Common myeloid progenitor, CD34-positive (primary cell): ENCODE measurements around the gene ANKRD12.

Experiments used
- CTCF ChIA-PET: fragments of 350-600 bp; sonication (Branson Sonifier 250); formaldehyde crosslinking; loops from one replicate; lab custom pipeline; 2021; ENCODE audit warnings: antibody characterized with exemption; lab: Charles Lee
- POLR2A ChIA-PET: fragments of 350-600 bp; sonication (Branson Sonifier 250); formaldehyde crosslinking; loops from one replicate; lab custom pipeline; 2021; ENCODE audit warnings: antibody characterized with exemption; lab: Charles Lee
- DNase-seq, 3 donors: peaks; one replicate each; pipeline versions ENCODE4 v3.0.0 to v3.0.0-alpha.2; 2013
- H3K27ac ChIP-seq, 2 experiments: 1 replicate in 1 of 2; 2 replicates in 1 of 2; pipeline ENCODE4 v1.7.0; 2013; ENCODE audit warnings: inconsistent platforms in 2 of 2, low read length in 2 of 2, mild to moderate bottlenecking in 2 of 2, low read depth in 1 of 2, moderate library complexity in 1 of 2; ENCODE audit not compliant: severe bottlenecking in 2 of 2, insufficient read depth in 1 of 2, poor library complexity in 1 of 2
- H3K27me3 ChIP-seq, 5 experiments: replicated peaks in 2 of 5; 1 replicate in 3 of 5; 2 replicates in 2 of 5; pipeline versions ENCODE4 v1.6.1 to v1.7.0; 2013; ENCODE audit warnings: low read length in 4 of 5, mild to moderate bottlenecking in 2 of 5, moderate library complexity in 2 of 5, inconsistent platforms in 1 of 5; ENCODE audit not compliant: insufficient read depth in 5 of 5, control insufficient read depth in 4 of 5
- H3K36me3 ChIP-seq, 4 experiments: 1 replicate in 2 of 4; 2 replicates in 2 of 4; pipeline versions ENCODE4 v1.6.1 to v1.7.0; 2013; ENCODE audit warnings: low read length in 3 of 4, control low read depth in 1 of 4, mild to moderate bottlenecking in 1 of 4; ENCODE audit not compliant: control insufficient read depth in 4 of 4, insufficient read depth in 4 of 4
- H3K4me1 ChIP-seq, 4 experiments: 1 replicate in 3 of 4; 2 replicates in 1 of 4; pipeline versions ENCODE4 v1.6.1 to v1.7.1; 2013; ENCODE audit warnings: low read length in 3 of 4, mild to moderate bottlenecking in 3 of 4, control low read depth in 1 of 4, inconsistent platforms in 1 of 4, moderate library complexity in 1 of 4; ENCODE audit not compliant: control insufficient read depth in 4 of 4, insufficient read depth in 4 of 4; ENCODE audit errors: control extremely low read depth in 1 of 4
- H3K4me3 ChIP-seq, 7 experiments: 1 replicate in 4 of 7; 2 replicates in 3 of 7; pipeline versions ENCODE4 v1.5.1 to v1.7.0; 2013; ENCODE audit warnings: mild to moderate bottlenecking in 7 of 7, low read length in 6 of 7, moderate library complexity in 6 of 7, inconsistent platforms in 2 of 7, low read depth in 2 of 7, control low read depth in 1 of 7; ENCODE audit not compliant: insufficient read depth in 4 of 7, control insufficient read depth in 1 of 7; ENCODE audit errors: extremely low read depth in 1 of 7
- H3K9me3 ChIP-seq, 5 experiments: 1 replicate in 4 of 5; 2 replicates in 1 of 5; pipeline versions ENCODE4 v1.6.1 to v1.7.1; 2013; ENCODE audit warnings: low read length in 4 of 5, mild to moderate bottlenecking in 2 of 5, inconsistent platforms in 1 of 5, low read depth in 1 of 5, moderate library complexity in 1 of 5; ENCODE audit not compliant: control insufficient read depth in 4 of 5, insufficient read depth in 2 of 5; ENCODE audit errors: control extremely low read depth in 1 of 5
- WGBS: methylation state at CpG from one replicate; pipeline ENCODE4 v1.1.5; 2013; ENCODE audit not compliant: insufficient coverage; 5-methylcytosine and 5-hydroxymethylcytosine counted together

Gene ANKRD12

GRCh38 chr18:9147440-9148202, 11.0 kb downstream of the ANKRD12 start:
- H3K27me3 ChIP-seq: no peaks in the 10 kb centered on the region
- peaks cover 20 to 76% (median 46%) of the 10 kb centered on the region in 4 experiments for H3K4me1 ChIP-seq
- peak overlapping the region in 3 of 7 experiments; percentile 31 to 42 (median 36) for H3K4me3 ChIP-seq
- ChIA-PET CTCF (interaction anchor here (0.7 to 2.8 kb wide), 9 partner anchors 9 to 451 kb away, joined by 3 to 20 read pairs (median 4); partner anchors contain the start of gene ANKRD12), POLR2A (interaction anchor here (0.6 kb wide), 1 partner anchor 14 kb away, joined by 3 read pairs; no protein-coding TSS in a partner anchor)
- H3K36me3 ChIP-seq: no peaks in the 10 kb centered on the region
- WGBS: no CpG with 5 or more reads among the region's 1 CpG
- no peaks in the 10 kb centered on the region for H3K9me3 ChIP-seq
- H3K27ac ChIP-seq: peak overlapping the region; percentile 7 to 68
- DNase-seq: peak; percentile 71 to 76 (median 75)

- H3K4me3 ChIP-seq: peak overlapping the region in 2 of 7 experiments; percentile 31 to 36
- peaks cover 20 to 82% (median 50%) of the 10 kb centered on the region in 4 experiments for H3K4me1 ChIP-seq
- CTCF ChIA-PET: interaction anchor here (0.7 to 2.8 kb wide), 7 partner anchors 10 to 83 kb away, joined by 3 to 20 read pairs (median 8); partner anchors contain the start of gene ANKRD12
- no peaks in the 10 kb centered on the region for H3K9me3 ChIP-seq
- H3K27me3 ChIP-seq: no peaks in the 10 kb centered on the region
- WGBS: no CpG with 5 or more reads among the region's 1 CpG
- POLR2A ChIA-PET: no interaction called here
- no peaks in the 10 kb centered on the region for H3K36me3 ChIP-seq
- DNase-seq: no peak
- peak overlapping the region; percentile 7 to 68 for H3K27ac ChIP-seq
Measured at GRCh38 chr18:9148203-9148552, 11.6 kb downstream of the ANKRD12 start.

- Histone ChIP-seq H3K27me3 (no peaks in the 10 kb centered on the region), H3K27ac (peak overlapping the region in 1 of 2 experiments; percentile 32), H3K36me3 (no peaks in the 10 kb centered on the region), H3K4me3 (peak overlapping the region in 3 of 7 experiments; percentile 13 to 60 (median 57)), H3K4me1 (peaks cover 20 to 80% (median 43%) of the 10 kb centered on the region in 4 experiments), H3K9me3 (no peaks in the 10 kb centered on the region)
- WGBS: 100% methylated on average over 1 of the region's 5 CpGs
- ChIA-PET POLR2A (no interaction called here), CTCF (interaction anchor here (1.0 to 2.2 kb wide), 8 partner anchors 8 to 79 kb away, joined by 3 to 10 read pairs (median 6); no protein-coding TSS in a partner anchor)
- DNase-seq: peak in 2 of 3 donors; percentile 66 to 75
Measured at GRCh38 chr18:9150121-9150520, 13.5 kb downstream of the ANKRD12 start.

GRCh38 chr18:9153256-9153655, 16.7 kb downstream of the ANKRD12 start:
- H3K4me1 ChIP-seq: peaks cover 10 to 53% (median 27%) of the 10 kb centered on the region in 4 experiments
- peak overlapping the region; percentile 34 to 77 for H3K27ac ChIP-seq
- ChIA-PET POLR2A (no interaction called here), CTCF (interaction anchor here (1.2 to 1.7 kb wide), 3 partner anchors 8 to 185 kb away, joined by 4 to 5 read pairs (median 4); no protein-coding TSS in a partner anchor)
- no CpG with 5 or more reads among the region's 1 CpG for WGBS
- H3K27me3 ChIP-seq: no peaks in the 10 kb centered on the region
- peaks cover 0 to 2% (median 0%) of the 10 kb centered on the region in 4 experiments for H3K36me3 ChIP-seq
- H3K4me3 ChIP-seq: peak overlapping the region in 3 of 7 experiments; percentile 1 to 23 (median 19)
- H3K9me3 ChIP-seq: no peaks in the 10 kb centered on the region
- peak in 1 of 3 donors; percentile 32 for DNase-seq

GRCh38 chr18:9156604-9157249, 20.1 kb downstream of the ANKRD12 start:
- no peak overlapping the region for H3K4me3 ChIP-seq
- ChIA-PET CTCF (interaction anchor here (0.5 to 0.9 kb wide), 2 partner anchors 31 to 78 kb away, joined by 3 to 5 read pairs; no protein-coding TSS in a partner anchor), POLR2A (interaction anchor here (1.4 kb wide), 1 partner anchor 23 kb away, joined by 3 read pairs; no protein-coding TSS in a partner anchor)
- peaks cover 0 to 2% (median 0%) of the 10 kb centered on the region in 4 experiments for H3K36me3 ChIP-seq
- DNase-seq: no peak
- H3K9me3 ChIP-seq: no peaks in the 10 kb centered on the region
- H3K27me3 ChIP-seq: no peaks in the 10 kb centered on the region
- H3K27ac ChIP-seq: no peak overlapping the region
- H3K4me1 ChIP-seq: peaks cover 10 to 37% (median 14%) of the 10 kb centered on the region in 4 experiments
- WGBS: 83% methylated on average over 1 of the region's 4 CpGs

- DNase-seq: no peak
- POLR2A ChIA-PET: interaction anchor here (1.4 kb wide), 1 partner anchor 22 kb away, joined by 3 read pairs; no protein-coding TSS in a partner anchor
- Histone ChIP-seq H3K4me1 (peaks cover 4 to 28% (median 10%) of the 10 kb centered on the region in 4 experiments), H3K9me3 (peaks cover 0 to 4% (median 0%) of the 10 kb centered on the region in 5 experiments), H3K27me3 (no peaks in the 10 kb centered on the region), H3K4me3 (no peak overlapping the region), H3K27ac (no peak overlapping the region), H3K36me3 (peaks cover 0 to 2% (median 0%) of the 10 kb centered on the region in 4 experiments)
- CTCF ChIA-PET: no interaction called here
- WGBS: 23% methylated on average over 1 of the region's 2 CpGs
Measured at GRCh38 chr18:9157806-9158205, 21.2 kb downstream of the ANKRD12 start.
